Stimulated activated CD8-positive, alpha-beta memory T cell treated with anti-CD3 and anti-CD28 coated beads, Interleukin-15, amount 100 ng/mL, for 24 hours (primary cell): ENCODE results near the gene HSPA1A.

Source experiments
- DNase-seq: peaks from one replicate; pipeline ENCODE4 v3.0.0-alpha.2; 2020; ENCODE audit warnings: low read depth

The HSPA1A gene

DNA sequence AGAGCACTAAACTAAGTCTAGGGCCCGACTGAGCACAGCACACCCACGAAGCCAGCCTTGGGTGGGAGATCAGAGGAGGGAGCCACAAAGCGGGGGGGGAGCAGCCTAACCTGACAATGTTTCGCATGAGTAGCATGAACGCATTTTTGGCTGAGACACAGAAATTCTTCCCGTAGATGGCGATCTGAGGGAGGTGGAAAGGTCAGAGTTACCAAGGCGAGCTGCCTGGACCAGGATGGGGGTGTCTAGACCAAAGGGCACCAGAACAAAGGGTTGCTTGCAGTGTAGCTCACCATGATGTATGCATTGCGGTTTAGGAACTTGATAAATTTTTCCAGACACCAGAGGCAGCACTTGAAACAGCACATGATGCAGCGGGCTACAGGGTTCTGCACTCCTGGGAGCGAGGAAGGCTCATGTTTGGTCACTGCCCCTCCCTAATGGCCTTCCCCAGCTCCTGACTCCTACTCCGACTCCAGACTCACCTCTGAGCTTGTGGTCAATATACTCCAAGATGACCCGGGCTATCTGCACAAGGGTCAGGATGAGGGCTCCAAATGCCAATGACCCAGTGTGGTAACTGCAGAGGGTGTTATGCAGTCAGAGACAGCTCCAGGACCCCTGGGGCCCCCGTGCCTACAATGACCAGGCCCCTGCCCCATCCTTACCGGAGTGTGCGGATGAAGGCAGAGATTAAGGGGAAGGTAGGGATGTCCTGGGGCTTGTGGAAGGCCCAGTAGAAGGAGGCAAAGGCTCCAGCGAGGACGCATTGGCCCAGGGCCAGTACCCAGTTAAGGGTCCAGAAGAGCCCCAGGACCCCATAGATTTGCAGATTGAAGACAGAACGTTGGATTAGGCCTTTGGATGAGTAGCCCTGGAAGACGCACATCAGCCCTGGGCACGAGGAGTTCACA, 50.1 kb downstream of the HSPA1A start:
- no peak for DNase-seq
